ENCODE data around the gene DOCK3. TPM values are rescaled to one million over a fixed set of nuclear protein-coding genes. Genes with fewer than 3 reads are reported as not detected.
"Not testable (repeated sequence)": the region's sequence is repeated elsewhere in the genome, so short reads cannot be mapped to it uniquely, and the experiment has no call there.

The DOCK3 gene
- total and polyA plus RNA-seq, 3 donors from 2014 or later = 8.4 to 11.7 (median 11.2) TPM

DNA sequence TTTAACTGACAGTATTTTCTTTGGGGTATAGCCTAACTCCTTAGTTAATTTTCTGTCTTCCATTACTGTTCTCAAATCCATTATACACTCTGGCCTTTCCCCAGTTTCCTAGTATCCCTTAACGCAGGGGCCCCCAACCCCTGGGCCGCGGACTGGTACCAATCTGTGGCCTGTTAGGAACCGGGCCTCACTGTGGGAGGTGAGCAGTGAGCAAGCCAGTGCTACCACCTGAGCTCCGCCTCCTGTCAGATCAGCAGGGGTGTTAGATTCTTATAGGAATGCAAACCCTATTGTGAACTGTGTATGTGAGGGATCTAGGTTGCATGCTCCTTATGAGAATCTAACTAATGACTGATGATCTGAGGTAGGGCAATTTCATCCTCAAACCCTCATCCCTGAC, 75.1 kb downstream of the DOCK3 start:
- H3K4me3 ChIP-seq = no peak overlapping the region
- no peak for DNase-seq
- 55 to 77% methylated on average over 5 of the region's 5 CpGs for WGBS, 2 donors
- H3K27me3 ChIP-seq = no peaks in the 10 kb centered on the region
- H3K9me3 ChIP-seq = no peaks in the 10 kb centered on the region
- H3K27ac ChIP-seq = no peak overlapping the region
- TF ChIP-seq, protein P1, sequence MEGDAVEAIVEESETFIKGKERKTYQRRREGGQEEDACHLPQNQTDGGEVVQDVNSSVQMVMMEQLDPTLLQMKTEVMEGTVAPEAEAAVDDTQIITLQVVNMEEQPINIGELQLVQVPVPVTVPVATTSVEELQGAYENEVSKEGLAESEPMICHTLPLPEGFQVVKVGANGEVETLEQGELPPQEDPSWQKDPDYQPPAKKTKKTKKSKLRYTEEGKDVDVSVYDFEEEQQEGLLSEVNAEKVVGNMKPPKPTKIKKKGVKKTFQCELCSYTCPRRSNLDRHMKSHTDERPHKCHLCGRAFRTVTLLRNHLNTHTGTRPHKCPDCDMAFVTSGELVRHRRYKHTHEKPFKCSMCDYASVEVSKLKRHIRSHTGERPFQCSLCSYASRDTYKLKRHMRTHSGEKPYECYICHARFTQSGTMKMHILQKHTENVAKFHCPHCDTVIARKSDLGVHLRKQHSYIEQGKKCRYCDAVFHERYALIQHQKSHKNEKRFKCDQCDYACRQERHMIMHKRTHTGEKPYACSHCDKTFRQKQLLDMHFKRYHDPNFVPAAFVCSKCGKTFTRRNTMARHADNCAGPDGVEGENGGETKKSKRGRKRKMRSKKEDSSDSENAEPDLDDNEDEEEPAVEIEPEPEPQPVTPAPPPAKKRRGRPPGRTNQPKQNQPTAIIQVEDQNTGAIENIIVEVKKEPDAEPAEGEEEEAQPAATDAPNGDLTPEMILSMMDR (IDR thresholded peaks at IDR 0.05) = no peak
- no peak for TF ChIP-seq POLR2A (IDR thresholded peaks at IDR 0.05)
- intact Hi-C loops (cut with DNase I; ENCODE audit: low total_unique reads) = no loop called here
- H3K4me1 ChIP-seq = no peaks in the 10 kb centered on the region
- no peaks in the 10 kb centered on the region for H3K36me3 ChIP-seq (ENCODE audit: low read depth, missing control alignments)

DNA sequence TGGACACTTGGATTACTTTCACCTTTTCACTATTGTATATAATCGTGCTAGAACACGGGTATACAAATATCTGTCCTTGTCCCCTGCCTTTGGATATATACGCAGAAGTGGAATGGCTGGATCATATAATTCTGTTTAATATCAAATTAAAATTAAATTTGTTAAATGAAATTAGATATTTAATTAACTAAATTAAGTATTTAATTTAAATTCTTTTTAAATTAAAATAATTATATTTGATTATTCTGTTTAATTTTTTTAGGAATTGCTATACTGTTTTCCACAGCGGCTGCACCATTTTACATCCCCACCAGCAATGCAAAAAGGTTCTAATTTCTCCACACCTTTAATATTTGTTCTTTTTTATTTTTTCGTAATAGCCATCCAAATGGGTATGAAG, 84.3 kb downstream of the DOCK3 start:
- Histone ChIP-seq H3K4me1 (no peaks in the 10 kb centered on the region), H3K27ac (no peak overlapping the region), H3K9me3 (no peaks in the 10 kb centered on the region), H3K4me3 (no peak overlapping the region), H3K36me3 (ENCODE audit: low read depth, missing control alignments) (no peaks in the 10 kb centered on the region), H3K27me3 (no peaks in the 10 kb centered on the region)
- intact Hi-C loops (cut with DNase I; ENCODE audit: low total_unique reads) = no loop called here
- WGBS, 2 donors = 92 to 97% methylated on average over 5 of the region's 5 CpGs
- DNase-seq = no peak
- TF ChIP-seq, protein P1 (IDR thresholded peaks at IDR 0.05) = no peak
- TF ChIP-seq POLR2A (IDR thresholded peaks at IDR 0.05) = no peak

DNA sequence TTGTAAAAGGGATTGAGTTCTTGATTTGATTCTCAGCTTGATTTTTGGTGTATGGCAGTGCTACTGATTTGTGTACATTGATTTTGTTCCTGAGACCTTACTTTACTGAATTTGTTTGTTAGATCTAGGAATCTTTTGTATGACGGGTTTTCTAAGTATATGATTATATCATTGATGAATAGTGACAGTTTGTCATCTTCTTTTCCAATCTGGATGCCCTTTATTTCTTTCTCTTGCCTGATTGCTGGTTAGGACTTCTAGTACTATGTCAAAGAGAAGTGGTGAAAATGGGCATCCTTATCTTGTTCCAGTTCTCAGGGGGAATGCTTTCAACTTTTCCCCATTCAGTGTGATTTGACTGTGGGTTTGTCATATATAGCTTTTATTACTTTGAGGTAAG, 103.0 kb downstream of the DOCK3 start:
- no peaks in the 10 kb centered on the region for H3K4me1 ChIP-seq
- DNase-seq = no peak
- no peaks in the 10 kb centered on the region for H3K36me3 ChIP-seq (ENCODE audit: low read depth, missing control alignments)
- no peak for TF ChIP-seq POLR2A (IDR thresholded peaks at IDR 0.05)
- TF ChIP-seq, protein P1 (IDR thresholded peaks at IDR 0.05) = no peak
- H3K4me3 ChIP-seq = no peak overlapping the region
- 86% methylated on average over 1 of the region's 1 CpG for WGBS, 2 donors
- no peak overlapping the region for H3K27ac ChIP-seq
- H3K27me3 ChIP-seq = no peaks in the 10 kb centered on the region
- intact Hi-C loops (cut with DNase I; ENCODE audit: low total_unique reads) = no loop called here
- no peaks in the 10 kb centered on the region for H3K9me3 ChIP-seq

DNA sequence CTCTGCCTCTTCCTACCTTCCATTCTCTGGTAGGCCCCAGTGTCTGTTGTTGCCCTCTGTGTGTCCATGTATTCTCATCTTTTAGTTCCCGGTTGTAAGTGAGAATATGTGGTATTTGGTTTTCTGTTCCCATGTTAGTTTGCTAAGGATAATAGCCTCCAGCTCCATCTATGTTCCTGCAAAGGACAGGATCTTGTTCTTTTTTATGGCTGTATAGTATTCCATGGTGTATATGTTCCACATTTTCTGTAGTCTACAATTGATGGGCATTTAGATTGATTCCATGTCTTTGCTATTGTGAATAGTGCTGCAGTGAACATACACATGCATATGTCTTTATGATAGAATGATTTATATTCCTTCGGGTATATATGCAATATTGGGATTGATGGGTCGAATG, 107.0 kb downstream of the DOCK3 start:
- H3K27me3 ChIP-seq; H3K36me3 ChIP-seq (ENCODE audit: low read depth, missing control alignments); intact Hi-C loops (cut with DNase I; ENCODE audit: low total_unique reads); DNase-seq; H3K9me3 ChIP-seq; H3K4me1 ChIP-seq; H3K4me3 ChIP-seq; H3K27ac ChIP-seq: not testable (repeated sequence)
- WGBS, 2 donors = 97 to 98% methylated on average over 3 of the region's 3 CpGs

DNA sequence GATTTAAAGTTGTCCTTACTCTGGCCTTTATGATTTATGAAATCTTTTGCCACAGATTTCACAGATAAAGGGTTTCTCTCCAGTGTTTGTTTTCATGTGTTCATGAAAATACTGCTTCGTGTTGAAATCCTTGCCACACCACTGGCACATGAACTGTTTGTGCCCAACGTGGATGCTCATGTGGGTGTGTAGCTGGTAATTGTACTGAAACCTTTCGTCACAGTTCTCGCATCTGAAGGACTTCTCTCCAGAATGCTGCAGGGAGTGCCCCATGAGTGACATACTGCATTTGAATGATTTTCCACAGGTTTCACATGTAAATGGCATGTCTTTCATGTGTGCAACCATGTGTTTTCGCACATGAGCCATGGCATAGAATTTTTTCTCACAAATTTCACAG, 111.9 kb downstream of the DOCK3 start:
- Histone ChIP-seq H3K27ac (no peak overlapping the region), H3K36me3 (ENCODE audit: low read depth, missing control alignments) (no peaks in the 10 kb centered on the region), H3K27me3 (no peaks in the 10 kb centered on the region), H3K9me3 (no peaks in the 10 kb centered on the region), H3K4me3 (no peak overlapping the region), H3K4me1 (no peaks in the 10 kb centered on the region)
- no peak for DNase-seq
- intact Hi-C loops (cut with DNase I; ENCODE audit: low total_unique reads) = no loop called here
- WGBS, 2 donors = 80 to 88% methylated on average over 5 of the region's 5 CpGs
- TF ChIP-seq POLR2A (IDR thresholded peaks at IDR 0.05) = no peak
- TF ChIP-seq, protein P1 (IDR thresholded peaks at IDR 0.05) = no peak

DNA sequence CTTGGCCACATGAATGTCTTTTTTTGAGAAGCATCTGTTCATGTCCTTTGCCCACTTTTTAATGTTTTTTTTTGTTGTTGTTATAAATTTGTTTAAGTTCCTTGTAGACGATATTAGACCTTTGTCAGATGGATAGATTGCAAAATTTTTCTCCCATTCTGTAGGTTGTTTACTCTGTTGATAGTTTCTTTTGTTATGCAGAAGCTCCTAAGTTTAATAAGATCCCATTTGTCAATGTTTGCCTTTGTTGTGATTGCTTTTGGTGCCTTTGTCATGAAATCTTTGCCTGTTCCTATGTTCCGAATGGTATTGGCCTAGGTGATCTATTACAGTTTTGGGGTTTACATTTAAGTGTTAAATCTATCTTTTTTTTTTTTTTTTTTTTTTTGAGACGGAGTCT, 116.2 kb downstream of the DOCK3 start:
- intact Hi-C loops (cut with DNase I; ENCODE audit: low total_unique reads); H3K27me3 ChIP-seq; H3K9me3 ChIP-seq; DNase-seq; H3K27ac ChIP-seq; H3K4me1 ChIP-seq; H3K36me3 ChIP-seq (ENCODE audit: low read depth, missing control alignments); H3K4me3 ChIP-seq: not testable (repeated sequence)
- 91% methylated on average over 3 of the region's 3 CpGs for WGBS, 2 donors
